Subcutaneous adipose tissue (tissue), 4 donors: Measurements from ENCODE around the gene SH3RF1. TPM values are rescaled to one million over a fixed set of nuclear protein-coding genes. Genes with fewer than 3 reads are reported as not detected.

Source experiments
- total RNA-seq, 4 donors: library from RNA; depleted of rRNA; stranded (reverse); fragments of >200 nt; gene quantifications; one replicate each; pipeline ENCODE4 v1.1.0, GENCODE V29; 2016
- TF ChIP-seq, protein P1 (sequence below): fragments of 450-650 bp; IDR thresholded peaks from one replicate; pipeline ENCODE4 v1.5.1; 2016; ENCODE audit warnings: low read depth, mild to moderate bottlenecking, control low read depth, antibody characterized with exemption, moderate library complexity

Gene SH3RF1
- total RNA-seq, 4 donors from 2014 or later, result 12.9 to 36.9 (median 20.8) TPM

DNA sequence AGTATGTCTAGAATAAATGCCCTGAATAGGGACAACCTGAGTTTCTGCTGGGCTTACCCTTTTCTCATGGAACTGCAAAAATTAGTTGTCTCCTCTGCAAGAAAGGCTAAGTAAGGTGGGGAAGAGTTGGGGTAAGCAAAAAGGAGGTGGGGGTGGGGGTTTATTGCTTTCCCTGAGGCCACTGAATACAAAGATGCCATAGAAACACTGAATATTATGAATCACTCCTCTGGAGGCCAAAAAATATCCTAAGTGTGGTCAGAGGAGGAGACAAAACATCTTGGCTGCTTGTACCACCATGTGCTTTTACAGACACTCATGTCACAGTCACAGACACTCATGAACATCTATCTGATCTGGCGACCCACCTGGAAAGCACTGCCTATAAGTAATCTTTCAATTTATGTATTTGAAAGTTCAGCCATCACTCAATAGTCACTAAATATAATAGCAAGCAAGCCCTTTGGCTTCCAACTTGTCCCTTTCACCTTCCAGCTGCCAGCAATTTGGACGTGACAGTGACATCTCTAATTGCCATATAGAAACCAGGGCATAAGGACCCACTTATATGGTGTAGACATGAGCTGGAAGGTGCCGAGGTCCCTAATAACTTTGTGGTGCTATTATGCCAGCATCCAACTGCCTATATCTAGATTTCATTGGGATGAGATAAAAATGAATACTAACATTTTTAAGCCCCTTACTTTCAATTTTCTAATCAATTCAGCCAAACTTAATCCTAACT lies 138.0 kb downstream of the SH3RF1 start:
- TF ChIP-seq, protein P1, sequence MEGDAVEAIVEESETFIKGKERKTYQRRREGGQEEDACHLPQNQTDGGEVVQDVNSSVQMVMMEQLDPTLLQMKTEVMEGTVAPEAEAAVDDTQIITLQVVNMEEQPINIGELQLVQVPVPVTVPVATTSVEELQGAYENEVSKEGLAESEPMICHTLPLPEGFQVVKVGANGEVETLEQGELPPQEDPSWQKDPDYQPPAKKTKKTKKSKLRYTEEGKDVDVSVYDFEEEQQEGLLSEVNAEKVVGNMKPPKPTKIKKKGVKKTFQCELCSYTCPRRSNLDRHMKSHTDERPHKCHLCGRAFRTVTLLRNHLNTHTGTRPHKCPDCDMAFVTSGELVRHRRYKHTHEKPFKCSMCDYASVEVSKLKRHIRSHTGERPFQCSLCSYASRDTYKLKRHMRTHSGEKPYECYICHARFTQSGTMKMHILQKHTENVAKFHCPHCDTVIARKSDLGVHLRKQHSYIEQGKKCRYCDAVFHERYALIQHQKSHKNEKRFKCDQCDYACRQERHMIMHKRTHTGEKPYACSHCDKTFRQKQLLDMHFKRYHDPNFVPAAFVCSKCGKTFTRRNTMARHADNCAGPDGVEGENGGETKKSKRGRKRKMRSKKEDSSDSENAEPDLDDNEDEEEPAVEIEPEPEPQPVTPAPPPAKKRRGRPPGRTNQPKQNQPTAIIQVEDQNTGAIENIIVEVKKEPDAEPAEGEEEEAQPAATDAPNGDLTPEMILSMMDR, result no peak

- TF ChIP-seq, protein P1, result no peak
Measured at GRCh38 chr4:169131556-169132208, 139.1 kb downstream of the SH3RF1 start.

- TF ChIP-seq, protein P1, result no peak
Measured at GRCh38 chr4:169128902-169129301, 141.9 kb downstream of the SH3RF1 start.

GRCh38 chr4:169127314-169127713 lies 143.4 kb downstream of the SH3RF1 start:
- TF ChIP-seq, protein P1, result no peak

GRCh38 chr4:169124661-169125060 lies 146.1 kb downstream of the SH3RF1 start:
- TF ChIP-seq, protein P1, result no peak

DNA sequence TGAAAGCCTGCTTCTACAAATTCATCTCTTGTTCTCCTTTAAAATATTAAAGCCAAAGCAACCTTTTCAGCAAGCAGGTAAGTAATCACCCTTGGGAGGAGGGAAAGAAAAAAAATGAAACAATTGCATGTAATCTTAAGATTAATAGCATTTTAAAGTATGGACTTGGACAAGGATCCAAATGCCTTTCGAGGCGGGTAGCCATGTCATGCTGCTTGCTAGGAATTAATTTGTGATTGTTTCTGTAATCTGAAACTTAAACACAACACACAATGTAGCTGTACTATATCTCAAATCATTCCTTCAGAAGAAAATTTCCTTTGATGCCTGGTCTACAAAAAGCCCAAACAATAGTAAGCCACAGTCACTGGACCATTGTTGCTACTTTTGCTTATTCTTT lies 148.3 kb downstream of the SH3RF1 start:
- TF ChIP-seq, protein P1, result no peak

DNA sequence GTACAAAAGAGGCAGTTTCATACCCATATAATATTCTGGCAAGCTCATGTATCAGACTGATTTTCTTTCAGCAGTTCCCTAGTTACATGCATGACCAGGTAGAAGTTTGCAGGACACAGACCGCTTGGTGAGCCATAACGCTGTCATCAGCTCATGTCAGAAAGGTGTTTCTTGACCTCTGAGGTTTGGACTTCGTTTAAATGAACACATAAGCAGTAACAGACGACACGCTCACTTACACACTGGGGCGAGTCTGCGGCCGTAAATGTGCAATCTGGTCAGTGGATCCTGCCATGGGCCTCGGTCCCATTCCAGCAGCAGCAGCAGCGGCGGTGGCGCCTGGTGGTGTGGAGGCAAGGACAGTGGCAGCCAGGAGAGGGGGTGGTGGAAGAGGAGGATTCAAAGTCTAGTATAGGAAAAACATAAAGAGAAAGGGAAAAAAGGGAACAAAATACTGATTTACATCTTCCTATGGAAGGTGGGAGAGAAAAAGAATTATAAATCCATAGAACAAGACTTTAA lies 148.8 kb downstream of the SH3RF1 start:
- TF ChIP-seq, protein P1, result no peak
